ENCODE data around the gene MXRA8.
A peak's percentile ranks its signal among the peaks of the same experiment; 100 is the strongest.
"Not testable (repeated sequence)": the region's sequence is repeated elsewhere in the genome, so short reads cannot be mapped to it uniquely, and the experiment has no call there.

The MXRA8 gene

GRCh38 chr1:1318777-1319645, 39.3 kb downstream of the MXRA8 start:
- no peak for DNase-seq

GRCh38 chr1:1318131-1318652, 40.2 kb downstream of the MXRA8 start:
- DNase-seq: no peak

GRCh38 chr1:1317420-1317819, 40.9 kb downstream of the MXRA8 start:
- DNase-seq: no peak

- DNase-seq: not testable (repeated sequence)
Measured at GRCh38 chr1:1316199-1316598, 42.2 kb downstream of the MXRA8 start.

GRCh38 chr1:1315435-1315954, 42.9 kb downstream of the MXRA8 start:
- DNase-seq: no peak

- DNase-seq: no peak
Measured at GRCh38 chr1:1314678-1315335, 43.5 kb downstream of the MXRA8 start.

- DNase-seq: no peak
Measured at GRCh38 chr1:1314237-1314586, 44.1 kb downstream of the MXRA8 start.

- DNase-seq: no peak
Measured at GRCh38 chr1:1313500-1314236, 44.7 kb downstream of the MXRA8 start.

GRCh38 chr1:1312450-1313314, 45.7 kb downstream of the MXRA8 start:
- no peak for DNase-seq

GRCh38 chr1:1311107-1312104, 46.9 kb downstream of the MXRA8 start:
- DNase-seq: no peak

- DNase-seq: no peak
Measured at GRCh38 chr1:1310476-1311053, 47.8 kb downstream of the MXRA8 start.

- no peak for DNase-seq
Measured at GRCh38 chr1:1310109-1310385, 48.3 kb downstream of the MXRA8 start.

GRCh38 chr1:1309251-1310108, 48.9 kb downstream of the MXRA8 start:
- no peak for DNase-seq

- no peak for DNase-seq
Measured at GRCh38 chr1:1308756-1309250, 49.6 kb downstream of the MXRA8 start.

- peak; percentile 66 for DNase-seq
Measured at GRCh38 chr1:1307923-1308755, 50.2 kb downstream of the MXRA8 start, which contains the start of the genes ACAP3 and PUSL1. ACAP3 (minus strand) TSS chr1:1307930; CDS start chr1:1307815, 115 bp downstream. PUSL1 (plus strand) TSS chr1:1308597; CDS start chr1:1308644, 47 bp downstream.

GRCh38 chr1:1307261-1307922, 51.0 kb downstream of the MXRA8 start:
- DNase-seq: no peak

- DNase-seq: no peak
Measured at GRCh38 chr1:1306661-1307260, 51.6 kb downstream of the MXRA8 start.

All from NCI-H774 (cell line).